HTR-8/SVneo (cell line): ENCODE data around the gene SNCG.
"Not testable (repeated sequence)": the region's sequence is repeated elsewhere in the genome, so short reads cannot be mapped to it uniquely, and the experiment has no call there.

ENCODE experiments used
- DNase-seq: peaks from one replicate; pipeline ENCODE4 v3.0.0; 2011; ENCODE audit warnings: low spot score, mixed read lengths; ENCODE audit not compliant: insufficient read length
- FAIRE-seq: peaks from 2 replicates; lab custom pipeline; 2011; peaks lifted over from hg19 to GRCh38; lab: Jason Lieb, UNC

SNCG gene

GRCh38 chr10:86958116-86958900, at the start of gene SNCG:
TSS of gene SNCG (plus strand) at chr10:86958599. CDS start at chr10:86958698, 99 bp downstream.
- peak; percentile 62 for FAIRE-seq
- no peak for DNase-seq

GRCh38 chr10:86914734-86915133, 43.7 kb upstream of the SNCG start:
- FAIRE-seq (no peak), DNase-seq (no peak)

- FAIRE-seq: no peak
- no peak for DNase-seq
Observed at GRCh38 chr10:86918022-86918471, 40.4 kb upstream of the SNCG start.

- no peak for DNase-seq
- FAIRE-seq: no peak
Observed at GRCh38 chr10:86922553-86922961, 35.8 kb upstream of the SNCG start.

- DNase-seq: no peak
- FAIRE-seq: no peak
Observed at GRCh38 chr10:86929468-86930380, 28.7 kb upstream of the SNCG start.

- no peak for FAIRE-seq
- DNase-seq: no peak
Observed at GRCh38 chr10:86931872-86932271, 26.5 kb upstream of the SNCG start.

GRCh38 chr10:86932674-86933073, 25.7 kb upstream of the SNCG start:
- DNase-seq (no peak), FAIRE-seq (no peak)

GRCh38 chr10:86934162-86934711, 24.2 kb upstream of the SNCG start:
- not testable (repeated sequence) for FAIRE-seq

GRCh38 chr10:86936661-86937501, 21.5 kb upstream of the SNCG start:
- DNase-seq (no peak), FAIRE-seq (no peak)

More at GRCh38 chr10:86934162-86934711, 24.2 kb upstream of the SNCG start:
- DNase-seq: not testable (repeated sequence)

GRCh38 chr10:86937502-86938154, 20.8 kb upstream of the SNCG start:
- FAIRE-seq (no peak), DNase-seq (no peak)

- DNase-seq (no peak), FAIRE-seq (peak; percentile 26)
Observed at GRCh38 chr10:86938260-86938659, 20.1 kb upstream of the SNCG start.

- DNase-seq, FAIRE-seq: not testable (repeated sequence)
Observed at GRCh38 chr10:86940076-86940475, 18.3 kb upstream of the SNCG start.

GRCh38 chr10:86940677-86941076, 17.7 kb upstream of the SNCG start:
- no peak for FAIRE-seq

GRCh38 chr10:86941426-86941825, 17.0 kb upstream of the SNCG start:
- FAIRE-seq: no peak
- no peak for DNase-seq

More at GRCh38 chr10:86940677-86941076, 17.7 kb upstream of the SNCG start:
- DNase-seq: no peak

- FAIRE-seq (no peak), DNase-seq (no peak)
Observed at GRCh38 chr10:86941991-86942421, 16.4 kb upstream of the SNCG start.

GRCh38 chr10:86942441-86943315, 15.7 kb upstream of the SNCG start:
- FAIRE-seq (no peak), DNase-seq (no peak)

GRCh38 chr10:86943316-86944030, 14.9 kb upstream of the SNCG start:
- DNase-seq (no peak), FAIRE-seq (no peak)

- peak; percentile 55 for FAIRE-seq
Observed at GRCh38 chr10:86944031-86944419, 14.4 kb upstream of the SNCG start.

More at GRCh38 chr10:86944031-86944419, 14.4 kb upstream of the SNCG start:
- no peak for DNase-seq
